ENCODE measurements around the gene DENND2A.
A peak's percentile ranks its signal among the peaks of the same experiment; 100 is the strongest.
"Not testable (repeated sequence)": the region's sequence is repeated elsewhere in the genome, so short reads cannot be mapped to it uniquely, and the experiment has no call there.

Gene DENND2A

GRCh38 chr7:140676956-140677355 lies 36.3 kb upstream of the DENND2A start:
- H3K27me3 Mint-ChIP-seq; H3K4me3 Mint-ChIP-seq; H3K9me3 Mint-ChIP-seq (ENCODE audit: low read depth); H3K27ac Mint-ChIP-seq; H3K36me3 Mint-ChIP-seq: not testable (repeated sequence)
- H3K4me1 Mint-ChIP-seq (ENCODE audit: low read depth), result peaks cover 33% of the 10 kb centered on the region

- H3K9me3 Mint-ChIP-seq (ENCODE audit: low read depth), result no peaks in the 10 kb centered on the region
- H3K4me1 Mint-ChIP-seq (ENCODE audit: low read depth), result peaks cover 33% of the 10 kb centered on the region
- H3K27me3 Mint-ChIP-seq, result no peaks in the 10 kb centered on the region
- no peak overlapping the region for H3K4me3 Mint-ChIP-seq
- H3K36me3 Mint-ChIP-seq, result peaks cover 3% of the 10 kb centered on the region
- no peak overlapping the region for H3K27ac Mint-ChIP-seq
These were observed 35.7 kb upstream of the DENND2A start for GRCh38 chr7:140676306-140676705.

- Mint-ChIP-seq H3K4me1 (ENCODE audit: low read depth) (peaks cover 33% of the 10 kb centered on the region), H3K36me3 (peaks cover 3% of the 10 kb centered on the region), H3K27ac (no peak overlapping the region), H3K27me3 (no peaks in the 10 kb centered on the region), H3K9me3 (ENCODE audit: low read depth) (no peaks in the 10 kb centered on the region), H3K4me3 (peak overlapping the region; percentile 28)
These were observed 35.1 kb upstream of the DENND2A start for GRCh38 chr7:140675726-140676125.

GRCh38 chr7:140674899-140675701 lies 34.5 kb upstream of the DENND2A start:
- peaks cover 33% of the 10 kb centered on the region for H3K4me1 Mint-ChIP-seq (ENCODE audit: low read depth)
- peak overlapping the region; percentile 90 for H3K4me3 Mint-ChIP-seq
- no peaks in the 10 kb centered on the region for H3K9me3 Mint-ChIP-seq (ENCODE audit: low read depth)
- no peak overlapping the region for H3K27ac Mint-ChIP-seq
- H3K27me3 Mint-ChIP-seq, result no peaks in the 10 kb centered on the region
- H3K36me3 Mint-ChIP-seq, result peaks cover 3% of the 10 kb centered on the region

- Mint-ChIP-seq H3K36me3 (peaks cover 3% of the 10 kb centered on the region), H3K27me3 (no peaks in the 10 kb centered on the region), H3K4me3 (peak overlapping the region; percentile 90), H3K4me1 (ENCODE audit: low read depth) (peaks cover 33% of the 10 kb centered on the region), H3K9me3 (ENCODE audit: low read depth) (no peaks in the 10 kb centered on the region), H3K27ac (peak overlapping the region; percentile 51)
These were observed 33.8 kb upstream of the DENND2A start for GRCh38 chr7:140674356-140674800.

- H3K4me3 Mint-ChIP-seq, result peak overlapping the region; percentile 90
- peak overlapping the region; percentile 83 for H3K27ac Mint-ChIP-seq
- H3K27me3 Mint-ChIP-seq, result no peaks in the 10 kb centered on the region
- H3K4me1 Mint-ChIP-seq (ENCODE audit: low read depth), result peaks cover 33% of the 10 kb centered on the region
- H3K9me3 Mint-ChIP-seq (ENCODE audit: low read depth), result no peaks in the 10 kb centered on the region
- peaks cover 3% of the 10 kb centered on the region for H3K36me3 Mint-ChIP-seq
These were observed 33.2 kb upstream of the DENND2A start for GRCh38 chr7:140673774-140674155.

GRCh38 chr7:140673063-140673773 lies 32.6 kb upstream of the DENND2A start:
- Mint-ChIP-seq H3K27me3 (no peaks in the 10 kb centered on the region), H3K4me3 (peak overlapping the region; percentile 90), H3K4me1 (ENCODE audit: low read depth) (peaks cover 33% of the 10 kb centered on the region), H3K36me3 (peaks cover under 1% of the 10 kb centered on the region), H3K9me3 (ENCODE audit: low read depth) (no peaks in the 10 kb centered on the region), H3K27ac (peak overlapping the region; percentile 83)

- Mint-ChIP-seq H3K4me1 (ENCODE audit: low read depth) (peaks cover 33% of the 10 kb centered on the region), H3K4me3 (peak within 1 kb of the TSS; percentile 90), H3K9me3 (ENCODE audit: low read depth) (no peaks in the 10 kb centered on the region), H3K27me3 (no peaks in the 10 kb centered on the region), H3K36me3 (no peaks in the 10 kb centered on the region), H3K27ac (peak within 1 kb of the TSS; percentile 83)
These were observed 31.9 kb upstream of the DENND2A start, which contains the start of gene ADCK2 for GRCh38 chr7:140672382-140673062. Gene ADCK2, plus strand, starts transcription at chr7:140672945. Its CDS starts 386 bp downstream, at chr7:140673331.

- H3K4me1 Mint-ChIP-seq (ENCODE audit: low read depth), result peaks cover 33% of the 10 kb centered on the region
- H3K9me3 Mint-ChIP-seq (ENCODE audit: low read depth), result no peaks in the 10 kb centered on the region
- H3K27ac Mint-ChIP-seq, result peak overlapping the region; percentile 72
- peak overlapping the region; percentile 79 for H3K4me3 Mint-ChIP-seq
- no peaks in the 10 kb centered on the region for H3K27me3 Mint-ChIP-seq
- H3K36me3 Mint-ChIP-seq, result no peaks in the 10 kb centered on the region
These were observed 31.4 kb upstream of the DENND2A start for GRCh38 chr7:140671966-140672365.

- Mint-ChIP-seq H3K27ac (no peak overlapping the region), H3K4me3 (no peak overlapping the region), H3K27me3 (no peaks in the 10 kb centered on the region), H3K4me1 (ENCODE audit: low read depth) (peaks cover 24% of the 10 kb centered on the region), H3K36me3 (no peaks in the 10 kb centered on the region), H3K9me3 (ENCODE audit: low read depth) (no peaks in the 10 kb centered on the region)
These were observed 29.8 kb upstream of the DENND2A start for GRCh38 chr7:140670343-140670935.

- H3K4me1 Mint-ChIP-seq (ENCODE audit: low read depth), result peaks cover 20% of the 10 kb centered on the region
- H3K27ac Mint-ChIP-seq; H3K9me3 Mint-ChIP-seq (ENCODE audit: low read depth); H3K27me3 Mint-ChIP-seq; H3K4me3 Mint-ChIP-seq; H3K36me3 Mint-ChIP-seq: not testable (repeated sequence)
These were observed 29.2 kb upstream of the DENND2A start for GRCh38 chr7:140669862-140670261.

- Mint-ChIP-seq H3K36me3 (no peaks in the 10 kb centered on the region), H3K9me3 (ENCODE audit: low read depth) (no peaks in the 10 kb centered on the region), H3K4me1 (ENCODE audit: low read depth) (peaks cover 15% of the 10 kb centered on the region), H3K27ac (no peak overlapping the region), H3K4me3 (no peak overlapping the region), H3K27me3 (no peaks in the 10 kb centered on the region)
These were observed 28.7 kb upstream of the DENND2A start for GRCh38 chr7:140669352-140669751.

GRCh38 chr7:140668641-140669040 lies 28.0 kb upstream of the DENND2A start:
- Mint-ChIP-seq H3K9me3 (ENCODE audit: low read depth) (no peaks in the 10 kb centered on the region), H3K27me3 (no peaks in the 10 kb centered on the region), H3K36me3 (no peaks in the 10 kb centered on the region), H3K27ac (no peak overlapping the region), H3K4me3 (no peak overlapping the region), H3K4me1 (ENCODE audit: low read depth) (peaks cover 8% of the 10 kb centered on the region)

- Mint-ChIP-seq H3K27ac (no peak overlapping the region), H3K36me3 (no peaks in the 10 kb centered on the region), H3K4me3 (no peak overlapping the region), H3K9me3 (ENCODE audit: low read depth) (no peaks in the 10 kb centered on the region), H3K4me1 (ENCODE audit: low read depth) (peaks cover 5% of the 10 kb centered on the region), H3K27me3 (no peaks in the 10 kb centered on the region)
These were observed 26.9 kb upstream of the DENND2A start for GRCh38 chr7:140667476-140667875.

- H3K27me3 Mint-ChIP-seq; H3K36me3 Mint-ChIP-seq; H3K4me3 Mint-ChIP-seq; H3K9me3 Mint-ChIP-seq (ENCODE audit: low read depth); H3K4me1 Mint-ChIP-seq (ENCODE audit: low read depth); H3K27ac Mint-ChIP-seq: not testable (repeated sequence)
These were observed 22.3 kb upstream of the DENND2A start for GRCh38 chr7:140662938-140663337.

All from activated naive CD8-positive, alpha-beta T cell (primary cell).